HG03432 (cell line): ENCODE measurements around the gene TBPL2.
"Not testable (repeated sequence)": the region's sequence is repeated elsewhere in the genome, so short reads cannot be mapped to it uniquely, and the experiment has no call there.

Source experiments
- ATAC-seq: cut with Tn5 transposase; IDR thresholded peaks from one replicate; pipeline ENCODE4 v1.9.1; 2021; ENCODE audit warnings: mild to moderate bottlenecking, moderate library complexity; ENCODE audit not compliant: unreplicated experiment

The TBPL2 gene

DNA sequence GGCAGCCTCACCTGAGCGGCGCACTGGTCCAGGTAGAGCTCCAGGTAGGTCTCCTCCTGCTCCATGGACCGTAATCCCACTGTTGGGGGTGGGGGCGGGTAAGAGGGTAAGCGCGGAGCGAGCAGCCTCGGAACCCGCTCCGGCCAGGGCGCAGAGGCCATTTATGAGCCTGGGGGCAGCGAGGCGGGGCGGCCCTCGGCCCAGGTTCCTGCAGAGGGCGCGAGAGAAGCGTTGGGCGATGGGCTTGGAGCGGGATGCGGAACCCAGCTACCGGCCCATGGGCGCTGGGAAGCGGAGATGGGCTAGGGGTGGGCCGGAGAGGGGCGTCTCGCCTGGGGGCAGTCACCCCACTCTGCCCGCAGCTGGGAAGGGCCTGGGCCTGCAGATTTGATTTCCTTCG is at the start of gene TBPL2:
Gene TBPL2, minus strand, starts transcription at position 232 of the 400 bp plus-strand sequence. Its CDS starts 167 bp downstream, at position 65.
- ATAC-seq: no peak

GRCh38 chr14:55488204-55488603 is 47.8 kb upstream of the TBPL2 start:
- no peak for ATAC-seq

DNA sequence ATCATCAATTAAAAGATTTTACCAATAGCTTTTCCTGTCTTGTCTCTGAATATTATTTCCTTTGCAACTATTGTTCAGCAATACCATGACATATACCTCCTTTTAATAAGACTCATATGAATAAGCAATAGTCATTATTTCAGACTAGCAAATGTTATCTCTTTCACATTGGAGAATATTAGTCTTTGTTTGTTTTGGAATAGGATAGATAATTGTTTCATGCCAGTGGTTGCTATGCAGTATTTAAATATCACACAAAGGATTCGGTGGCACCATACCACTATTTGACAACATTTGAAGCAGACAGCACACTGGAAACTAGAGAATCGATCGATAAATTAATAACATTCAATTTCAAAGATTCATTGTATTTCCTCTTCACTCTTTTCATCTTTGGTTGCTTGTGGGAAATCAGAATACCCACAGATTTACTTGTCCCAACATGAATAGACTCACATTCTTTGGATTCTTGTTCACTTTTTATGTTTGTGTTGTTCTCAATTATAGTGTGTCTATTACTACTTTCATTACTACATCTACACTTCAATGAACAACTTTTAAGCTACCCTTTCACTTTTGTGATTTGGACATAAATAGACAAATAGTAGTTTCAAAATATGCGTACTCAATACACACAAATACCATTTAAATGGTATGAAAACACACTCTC is 42.7 kb upstream of the TBPL2 start:
- no peak for ATAC-seq

DNA sequence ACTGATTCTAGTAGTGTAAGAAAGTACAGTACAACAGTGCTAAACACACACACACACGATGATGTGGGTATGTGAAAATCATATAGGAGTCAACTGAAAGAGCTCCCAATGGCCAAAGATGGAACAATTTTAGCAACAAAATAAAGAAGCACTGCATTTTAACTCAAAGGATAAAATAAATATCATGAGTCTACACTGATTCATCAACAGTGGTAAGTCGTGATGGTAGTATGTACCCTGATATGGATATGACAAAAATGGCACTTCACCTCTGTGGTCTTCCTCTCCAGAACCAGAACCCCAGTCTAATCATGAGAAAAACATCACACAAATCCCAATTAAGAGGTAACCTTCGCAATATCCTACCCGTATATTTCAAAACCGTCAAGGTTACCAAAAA is 41.4 kb upstream of the TBPL2 start:
- ATAC-seq: no peak

DNA sequence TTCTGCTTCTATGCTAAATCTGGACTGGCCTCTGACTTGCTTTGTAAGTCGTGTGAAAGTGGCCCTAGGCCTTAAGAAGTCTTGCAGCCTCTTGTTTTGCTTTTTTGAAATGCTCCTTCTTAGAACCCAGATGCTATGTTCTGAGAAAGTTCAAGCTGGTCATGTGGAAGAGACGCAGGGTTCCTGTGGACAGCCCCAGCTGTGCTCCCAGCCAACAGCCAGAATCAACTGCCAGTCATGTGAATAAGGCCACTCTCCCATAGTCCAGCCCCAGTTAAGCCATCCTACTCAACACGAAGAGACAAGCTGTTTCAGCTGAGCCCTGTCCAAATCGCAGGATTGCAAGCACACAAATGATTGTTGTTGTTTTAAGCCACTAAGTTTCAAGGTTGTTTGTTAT is 37.3 kb upstream of the TBPL2 start:
- no peak for ATAC-seq

- not testable (repeated sequence) for ATAC-seq
Measured at GRCh38 chr14:55476448-55476847, 36.0 kb upstream of the TBPL2 start.

- no peak for ATAC-seq
Measured at GRCh38 chr14:55473786-55474185, 33.4 kb upstream of the TBPL2 start.

- ATAC-seq: no peak
Measured at GRCh38 chr14:55470025-55470424, 29.6 kb upstream of the TBPL2 start.

GRCh38 chr14:55467307-55467706 is 26.9 kb upstream of the TBPL2 start:
- ATAC-seq: no peak

- peak; percentile 85 for ATAC-seq
Measured at GRCh38 chr14:55458800-55459515, 18.5 kb upstream of the TBPL2 start.

GRCh38 chr14:55457496-55457895 is 17.1 kb upstream of the TBPL2 start:
- no peak for ATAC-seq

GRCh38 chr14:55456411-55456810 is 16.0 kb upstream of the TBPL2 start:
- not testable (repeated sequence) for ATAC-seq

GRCh38 chr14:55454264-55455002 is 14.0 kb upstream of the TBPL2 start:
- ATAC-seq: no peak

- ATAC-seq: no peak
Measured at GRCh38 chr14:55451950-55452349, 11.5 kb upstream of the TBPL2 start.

DNA sequence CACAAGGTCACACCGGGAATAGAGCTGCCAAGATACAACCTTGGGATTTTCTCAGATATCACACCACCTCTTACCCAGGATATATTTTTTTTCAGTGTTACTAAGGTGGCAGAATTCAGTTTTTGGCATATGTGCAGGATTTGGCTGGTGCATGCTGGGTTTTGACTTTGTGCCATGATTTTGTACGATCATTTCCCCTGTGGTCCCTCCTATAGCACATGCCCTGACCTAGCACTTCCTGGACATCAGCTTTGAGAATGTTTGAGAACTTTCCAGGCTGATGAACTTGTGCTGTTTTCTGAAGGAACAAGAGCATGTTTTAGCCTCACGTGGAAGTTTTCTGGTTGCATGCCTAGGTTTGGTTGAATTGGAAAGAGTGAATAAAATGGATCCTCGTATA is 11.0 kb upstream of the TBPL2 start:
- ATAC-seq: no peak

DNA sequence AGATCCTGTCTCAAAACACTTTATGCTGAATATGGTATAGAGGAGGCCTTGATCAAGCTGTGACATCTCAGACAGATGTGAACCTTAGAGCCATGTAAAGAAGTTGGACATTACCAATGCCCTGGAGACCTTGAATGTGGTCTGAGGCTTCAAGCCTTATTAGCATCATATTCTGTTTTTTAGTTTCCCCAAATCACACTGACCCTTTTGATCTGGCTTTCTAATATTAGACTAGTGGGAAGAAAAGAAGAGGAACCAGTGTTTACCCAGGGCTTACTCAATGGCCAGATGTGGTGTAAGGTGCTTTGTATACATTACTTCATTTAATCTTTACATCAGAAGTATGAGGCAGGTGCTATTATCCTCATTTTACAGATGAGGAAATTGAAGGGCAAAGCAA is 10.6 kb upstream of the TBPL2 start:
- peak; percentile 47 for ATAC-seq

- ATAC-seq: no peak
Measured at GRCh38 chr14:55450539-55450938, 10.1 kb upstream of the TBPL2 start.

GRCh38 chr14:55450124-55450523 is 9.7 kb upstream of the TBPL2 start:
- ATAC-seq: no peak

- ATAC-seq: no peak
Measured at GRCh38 chr14:55449116-55449515, 8.7 kb upstream of the TBPL2 start.

- ATAC-seq: no peak
Measured at GRCh38 chr14:55448141-55448614, 7.8 kb upstream of the TBPL2 start.

DNA sequence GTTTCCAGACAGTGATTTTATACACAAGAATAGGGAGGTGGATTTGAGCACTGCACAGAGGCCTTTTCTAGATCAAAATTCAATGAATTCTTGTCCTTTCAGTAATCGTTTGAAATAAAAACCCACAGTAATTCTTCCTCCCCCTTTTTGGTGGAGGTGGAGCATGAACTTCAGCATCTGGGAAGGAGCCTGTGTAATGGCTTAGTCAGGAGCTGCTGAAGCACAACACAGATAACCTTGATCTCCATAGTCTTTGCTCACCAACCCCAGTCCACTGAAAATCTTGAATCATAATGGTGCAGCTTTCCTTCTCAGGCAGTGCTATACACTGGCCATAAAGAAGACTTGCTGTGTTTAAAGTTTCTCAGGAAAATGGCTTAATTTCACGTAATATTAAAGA is 6.4 kb upstream of the TBPL2 start:
- no peak for ATAC-seq
